GM12891 (cell line): ENCODE results near the gene HOXA3.

Experiments
- DNase-seq: peaks from one replicate; pipeline ENCODE4 v3.0.0; 2011; ENCODE audit warnings: low spot score; ENCODE audit not compliant: insufficient read length
- FAIRE-seq: peaks from 2 replicates; lab custom pipeline; 2011; peaks lifted over from hg19 to GRCh38; lab: Jason Lieb, UNC
- PAX5 ChIP-seq: IDR thresholded peaks from 2 replicates; pipeline ENCODE4 v1.6.1; 2011; ENCODE audit warnings: low read length, moderate library complexity, mild to moderate bottlenecking; ENCODE audit not compliant: insufficient read depth, severe bottlenecking
- POLR2A ChIP-seq: IDR thresholded peaks from 2 replicates; pipeline ENCODE4 v1.6.1; 2011; ENCODE audit warnings: low read depth, low read length, control low read depth
- POLR2AphosphoS5 ChIP-seq: IDR thresholded peaks from 2 replicates; pipeline ENCODE4 v1.6.1; 2011; ENCODE audit warnings: low read depth, low read length, control low read depth
- POU2F2 ChIP-seq: IDR thresholded peaks from 2 replicates; pipeline ENCODE4 v1.6.1; 2011; ENCODE audit warnings: low read depth, mild to moderate bottlenecking, control low read depth, low read length, moderate library complexity
- SPI1 ChIP-seq: IDR thresholded peaks from 2 replicates; pipeline ENCODE4 v1.6.1; 2011; ENCODE audit warnings: low read depth, low read length, control low read depth
- TAF1 ChIP-seq: IDR thresholded peaks from 2 replicates; pipeline ENCODE4 v1.6.1; 2011; ENCODE audit warnings: low read depth, low read length, control low read depth

Gene HOXA3

DNA sequence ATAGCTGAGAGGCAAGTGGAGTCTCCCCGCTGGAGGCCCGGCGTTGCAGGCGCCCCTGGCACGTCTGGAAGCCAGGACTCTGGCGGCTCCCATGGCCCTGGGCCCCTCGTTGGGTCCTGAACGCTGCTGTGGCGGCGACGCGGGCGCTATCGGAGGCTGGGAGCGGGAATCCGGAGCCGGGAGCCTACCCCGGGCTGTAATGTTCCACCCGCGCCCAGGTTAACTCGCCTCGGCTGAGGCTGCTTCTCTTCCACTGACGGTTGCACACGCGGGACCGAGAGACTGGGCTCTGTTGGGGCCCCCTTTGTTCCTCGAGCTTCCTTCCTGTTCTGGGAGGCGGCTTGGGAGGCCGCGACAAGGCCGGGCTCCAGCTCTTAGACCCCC lies 7.6 kb downstream of the HOXA3 start:
- TF ChIP-seq SPI1: no peak
- FAIRE-seq: no peak
- no peak for DNase-seq

DNA sequence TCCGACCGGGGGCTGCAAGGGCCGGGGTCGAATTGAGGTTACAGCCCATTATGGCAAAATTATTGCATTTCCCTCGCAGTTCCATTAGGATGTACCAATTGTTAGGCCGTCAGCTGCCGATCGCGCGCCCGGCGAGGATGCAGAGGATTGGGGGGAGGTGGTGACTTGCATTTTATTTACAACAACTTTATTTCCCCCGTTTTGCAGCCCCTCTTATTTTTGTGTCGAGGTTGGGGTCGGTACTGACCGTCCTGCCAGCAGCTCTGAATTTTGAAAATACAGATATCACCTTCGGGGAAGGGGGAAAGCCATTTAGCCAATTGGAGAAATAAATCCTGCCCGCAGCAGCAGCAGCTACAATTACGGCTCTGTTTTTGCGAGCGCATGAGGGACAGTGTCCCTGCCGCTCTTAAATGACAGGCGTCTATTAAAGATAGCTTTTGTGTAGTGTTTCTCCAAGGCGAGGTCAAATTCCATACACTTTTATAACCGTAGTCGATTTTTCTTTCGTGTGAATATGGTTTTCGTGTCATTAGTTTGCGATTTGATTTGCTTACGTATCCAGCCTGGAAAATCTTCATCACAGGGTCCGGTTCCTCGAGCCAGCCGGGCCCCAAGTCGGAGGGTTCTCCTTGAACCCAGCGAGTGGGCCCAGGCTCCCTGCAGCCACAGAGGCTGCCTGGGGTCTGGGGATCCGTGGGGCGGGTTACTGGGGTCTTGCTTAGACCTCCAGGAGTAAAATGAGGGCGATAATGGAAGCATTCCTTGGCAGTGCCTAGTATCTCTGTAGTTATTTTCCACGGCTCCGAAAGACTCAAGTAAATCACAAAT lies 8.2 kb downstream of the HOXA3 start:
- FAIRE-seq (no peak), DNase-seq (no peak)
- no peak for TF ChIP-seq POLR2AphosphoS5
- no peak for TF ChIP-seq TAF1
- TF ChIP-seq PAX5: no peak
- TF ChIP-seq SPI1: no peak
- TF ChIP-seq POU2F2: no peak
- no peak for TF ChIP-seq POLR2A

DNA sequence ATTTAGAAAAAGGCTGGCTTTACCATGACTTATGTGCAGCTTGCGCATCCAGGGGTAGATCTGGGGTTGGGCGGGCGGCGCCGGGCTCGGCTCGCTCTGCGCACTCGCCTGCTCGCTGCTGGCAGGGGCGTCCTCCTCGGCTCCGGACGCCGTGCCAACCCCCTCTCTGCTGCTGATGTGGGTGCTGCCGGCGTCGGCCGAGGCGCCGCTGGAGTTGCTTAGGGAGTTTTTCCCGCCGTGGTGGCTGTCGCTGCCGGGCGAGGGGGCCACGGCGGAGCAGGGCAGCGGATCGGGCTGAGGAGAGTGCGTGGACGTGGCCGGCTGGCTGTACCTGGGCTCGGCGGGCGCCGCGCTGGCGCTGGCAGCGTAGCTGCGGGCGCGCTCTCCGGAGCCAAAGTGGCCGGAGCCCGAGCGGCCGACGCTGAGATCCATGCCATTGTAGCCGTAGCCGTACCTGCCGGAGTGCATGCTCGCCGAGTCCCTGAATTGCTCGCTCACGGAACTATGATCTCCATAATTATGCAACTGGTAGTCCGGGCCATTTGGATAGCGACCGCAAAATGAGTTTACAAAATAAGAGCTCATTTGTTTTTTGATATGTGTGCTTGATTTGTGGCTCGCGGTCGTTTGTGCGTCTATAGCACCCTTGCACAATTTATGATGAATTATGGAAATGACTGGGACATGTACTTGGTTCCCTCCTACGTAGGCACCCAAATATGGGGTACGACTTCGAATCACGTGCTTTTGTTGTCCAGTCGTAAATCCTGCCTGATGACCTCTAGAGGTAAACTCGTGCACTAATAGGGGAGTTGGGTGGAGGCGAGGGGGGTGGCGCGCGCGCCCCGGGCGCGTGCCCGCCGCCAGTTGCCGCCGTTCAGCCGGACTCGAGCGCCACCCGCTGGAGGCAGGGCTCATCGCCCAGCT lies 9.1 kb downstream of the HOXA3 start, which contains the start of gene HOXA5:
HOXA5 (minus strand) TSS at position 659 of the 927 bp plus-strand sequence; CDS start at position 585, 74 bp downstream.
- no peak for FAIRE-seq
- DNase-seq: no peak
- TF ChIP-seq POLR2A (no peak), SPI1 (no peak)

DNA sequence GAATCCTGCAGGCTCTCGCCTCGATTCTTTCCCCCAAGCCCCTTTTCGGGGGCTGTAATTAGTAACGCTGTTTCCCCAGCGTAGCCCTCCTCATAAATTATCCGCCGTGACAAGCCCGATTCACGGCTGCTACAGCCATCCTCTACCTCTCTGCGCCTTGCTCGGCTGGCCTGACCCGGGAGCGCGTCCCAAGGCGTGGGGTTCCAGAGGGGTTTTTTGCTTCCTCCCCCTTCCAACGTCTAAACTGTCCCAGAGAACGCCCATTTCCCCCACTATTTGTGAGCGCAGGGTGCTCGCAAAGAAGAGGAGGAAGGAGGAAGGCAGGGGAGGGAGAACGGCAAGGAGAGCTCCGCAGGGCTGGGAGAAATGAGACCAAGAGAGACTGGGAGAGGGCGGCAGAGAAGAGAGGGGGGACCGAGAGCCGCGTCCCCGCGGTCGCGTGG lies 9.8 kb downstream of the HOXA3 start:
- DNase-seq (no peak), FAIRE-seq (no peak)
- no peak for TF ChIP-seq POLR2AphosphoS5
- TF ChIP-seq PAX5: no peak
- TF ChIP-seq TAF1: no peak
- no peak for TF ChIP-seq POLR2A
- TF ChIP-seq POU2F2: no peak
- TF ChIP-seq SPI1: no peak

DNA sequence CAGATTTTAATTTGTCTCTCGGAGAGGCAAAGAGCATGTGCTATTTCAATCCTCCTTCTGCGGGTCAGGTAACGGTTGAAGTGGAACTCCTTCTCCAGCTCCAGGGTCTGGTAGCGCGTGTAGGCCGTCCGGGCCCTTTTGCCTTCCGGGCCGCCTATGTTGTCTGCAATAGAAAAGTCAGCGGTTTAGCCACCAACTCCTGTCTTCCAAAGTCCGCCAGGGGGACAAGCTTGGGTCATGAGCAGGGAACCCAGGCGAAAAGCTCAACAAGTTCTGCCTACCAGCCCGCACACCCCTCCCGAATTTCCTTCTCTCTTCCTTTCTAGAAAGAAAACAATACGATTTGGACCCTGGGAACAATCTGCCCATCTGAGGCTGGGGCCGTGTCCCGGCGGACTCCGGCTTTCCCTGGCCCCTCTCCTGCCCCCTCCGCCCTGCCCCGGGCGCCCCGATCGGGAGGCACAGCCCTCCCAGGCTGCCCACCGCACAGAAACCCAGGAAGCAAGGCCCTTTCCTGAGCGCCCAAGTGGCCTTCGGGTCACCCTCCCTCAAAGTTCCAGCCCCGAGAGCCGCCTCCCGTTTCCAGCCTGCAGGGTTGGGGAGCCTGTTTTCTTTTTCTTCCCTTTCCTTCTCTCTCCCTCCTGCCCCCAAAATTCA lies 10.3 kb downstream of the HOXA3 start:
- DNase-seq (no peak), FAIRE-seq (no peak)
- TF ChIP-seq PAX5: no peak
- TF ChIP-seq TAF1: no peak
- TF ChIP-seq POLR2A: no peak
- no peak for TF ChIP-seq POLR2AphosphoS5
- TF ChIP-seq POU2F2: no peak
- TF ChIP-seq SPI1: no peak

- TF ChIP-seq SPI1 (no peak), POLR2A (no peak), POU2F2 (no peak), PAX5 (no peak), POLR2AphosphoS5 (no peak), TAF1 (no peak)
- FAIRE-seq (no peak), DNase-seq (no peak)
Measured at GRCh38 chr7:27141137-27141922, 11.1 kb downstream of the HOXA3 start.

GRCh38 chr7:27140126-27140857 lies 12.1 kb downstream of the HOXA3 start:
- DNase-seq (no peak), FAIRE-seq (no peak)
- TF ChIP-seq PAX5 (no peak), POLR2AphosphoS5 (no peak), SPI1 (no peak), POU2F2 (no peak), POLR2A (no peak), TAF1 (no peak)

DNA sequence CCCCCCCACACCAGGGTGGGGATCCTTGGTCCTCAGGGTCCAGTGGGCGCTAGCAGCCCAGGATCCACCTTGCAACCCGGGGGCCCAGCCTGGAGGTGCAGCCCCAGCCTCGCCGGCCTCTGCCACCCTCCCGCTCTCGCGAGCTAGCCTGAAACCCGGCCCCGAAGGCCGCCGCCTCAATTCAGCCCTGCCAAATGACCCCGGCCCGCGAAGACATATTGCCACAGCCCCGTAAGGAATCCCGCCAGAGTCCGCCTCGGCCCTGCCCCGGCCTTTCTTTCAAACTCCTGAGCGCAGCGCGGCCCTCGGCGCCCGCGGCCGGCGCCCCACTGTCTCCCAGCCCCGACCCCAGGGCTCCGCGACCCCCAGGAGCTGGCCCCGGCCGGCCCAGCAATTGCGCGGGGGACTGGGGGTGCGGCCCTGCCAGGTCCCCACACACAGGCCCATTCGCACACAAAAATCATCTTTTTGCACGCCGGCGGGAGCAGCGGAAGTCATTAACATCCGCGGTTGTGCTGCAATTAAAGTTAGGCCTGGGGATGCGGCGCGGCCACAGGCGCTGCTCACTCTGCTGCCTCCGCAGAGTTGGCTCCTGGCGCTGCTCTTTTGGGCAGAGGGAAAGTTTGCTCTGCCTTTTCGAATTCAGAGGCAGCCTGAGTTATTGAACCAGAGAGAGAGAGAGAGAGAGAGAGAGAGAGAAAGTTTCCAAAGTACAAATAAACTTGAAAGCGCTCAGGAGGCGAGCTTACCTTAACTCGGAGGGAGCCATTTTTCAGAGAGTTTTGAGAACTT lies 12.9 kb downstream of the HOXA3 start:
- FAIRE-seq (no peak), DNase-seq (no peak)
- no peak for TF ChIP-seq PAX5
- TF ChIP-seq SPI1: no peak
- TF ChIP-seq POLR2AphosphoS5: no peak
- no peak for TF ChIP-seq POLR2A
- TF ChIP-seq POU2F2: no peak
- no peak for TF ChIP-seq TAF1
